Measurements from ENCODE around the gene MEGF11.

- TF ChIP-seq, protein P1, sequence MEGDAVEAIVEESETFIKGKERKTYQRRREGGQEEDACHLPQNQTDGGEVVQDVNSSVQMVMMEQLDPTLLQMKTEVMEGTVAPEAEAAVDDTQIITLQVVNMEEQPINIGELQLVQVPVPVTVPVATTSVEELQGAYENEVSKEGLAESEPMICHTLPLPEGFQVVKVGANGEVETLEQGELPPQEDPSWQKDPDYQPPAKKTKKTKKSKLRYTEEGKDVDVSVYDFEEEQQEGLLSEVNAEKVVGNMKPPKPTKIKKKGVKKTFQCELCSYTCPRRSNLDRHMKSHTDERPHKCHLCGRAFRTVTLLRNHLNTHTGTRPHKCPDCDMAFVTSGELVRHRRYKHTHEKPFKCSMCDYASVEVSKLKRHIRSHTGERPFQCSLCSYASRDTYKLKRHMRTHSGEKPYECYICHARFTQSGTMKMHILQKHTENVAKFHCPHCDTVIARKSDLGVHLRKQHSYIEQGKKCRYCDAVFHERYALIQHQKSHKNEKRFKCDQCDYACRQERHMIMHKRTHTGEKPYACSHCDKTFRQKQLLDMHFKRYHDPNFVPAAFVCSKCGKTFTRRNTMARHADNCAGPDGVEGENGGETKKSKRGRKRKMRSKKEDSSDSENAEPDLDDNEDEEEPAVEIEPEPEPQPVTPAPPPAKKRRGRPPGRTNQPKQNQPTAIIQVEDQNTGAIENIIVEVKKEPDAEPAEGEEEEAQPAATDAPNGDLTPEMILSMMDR (IDR thresholded peaks at IDR 0.05) = no peak
- TF ChIP-seq POLR2A (IDR thresholded peaks at IDR 0.05; ENCODE audit: low read depth) = no peak
These were observed 18.8 kb downstream of the MEGF11 start for GRCh38 chr15:66234798-66235197.
